Raji (cell line): Measurements from ENCODE around the gene TFF2.

Experiments used
- POLR2A ChIP-seq: IDR thresholded peaks from 2 replicates; pipeline ENCODE4 v1.6.1; 2011; ENCODE audit warnings: low read depth, low read length, control low read depth; ENCODE audit not compliant: insufficient read depth

TFF2 gene

GRCh38 chr21:42304556-42305454 is 46.0 kb downstream of the TFF2 start:
- TF ChIP-seq POLR2A, result no peak

- TF ChIP-seq POLR2A, result no peak
Observed at GRCh38 chr21:42303443-42303842, 47.4 kb downstream of the TFF2 start.

DNA sequence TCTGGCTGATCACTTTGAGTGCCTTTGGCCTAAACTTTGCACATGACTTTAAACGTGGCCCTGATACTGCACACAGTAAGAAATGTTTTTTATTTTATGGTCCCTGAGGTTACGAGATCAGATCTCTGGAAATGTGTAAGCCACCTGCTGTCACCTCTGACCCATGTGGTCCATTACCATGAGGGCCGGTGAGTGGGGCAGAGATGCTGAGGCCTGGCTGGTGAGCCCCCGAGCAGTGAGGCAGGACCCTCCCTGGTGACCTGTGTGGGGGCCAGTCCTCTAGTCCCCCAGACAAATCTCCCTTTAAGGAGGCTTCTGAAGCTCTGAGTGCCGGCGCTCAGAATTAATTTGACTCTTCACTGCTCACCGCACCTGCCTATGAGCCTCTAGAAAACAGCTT is 48.0 kb downstream of the TFF2 start:
- no peak for TF ChIP-seq POLR2A

DNA sequence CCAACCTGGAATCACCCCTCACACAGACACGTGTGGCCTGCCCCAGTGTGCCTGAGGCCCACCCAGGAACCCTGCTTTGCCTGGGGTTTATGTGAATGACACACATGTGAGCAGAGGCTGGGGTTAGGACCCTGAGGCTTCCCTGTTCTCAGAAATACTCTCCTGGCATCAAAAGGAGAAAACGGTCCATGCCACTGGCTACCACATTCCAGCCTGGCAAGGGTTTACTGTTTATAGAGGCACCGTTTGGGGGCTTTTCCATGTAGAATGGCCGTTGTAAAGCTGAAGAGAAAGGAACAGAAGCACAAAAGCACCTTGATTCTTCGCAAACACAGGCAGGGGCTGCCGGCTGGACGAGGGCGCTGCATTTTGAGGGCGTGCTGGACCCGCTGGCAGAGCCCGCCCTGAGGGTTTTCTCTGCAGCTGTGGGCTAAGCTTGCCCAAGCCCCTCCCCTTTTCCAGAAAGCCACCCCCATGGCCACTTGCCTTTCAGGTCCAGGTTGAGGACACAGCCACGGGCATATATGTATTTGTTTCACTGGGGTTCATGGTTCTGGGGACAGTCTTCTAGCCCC is 48.6 kb downstream of the TFF2 start:
- TF ChIP-seq POLR2A, result no peak

DNA sequence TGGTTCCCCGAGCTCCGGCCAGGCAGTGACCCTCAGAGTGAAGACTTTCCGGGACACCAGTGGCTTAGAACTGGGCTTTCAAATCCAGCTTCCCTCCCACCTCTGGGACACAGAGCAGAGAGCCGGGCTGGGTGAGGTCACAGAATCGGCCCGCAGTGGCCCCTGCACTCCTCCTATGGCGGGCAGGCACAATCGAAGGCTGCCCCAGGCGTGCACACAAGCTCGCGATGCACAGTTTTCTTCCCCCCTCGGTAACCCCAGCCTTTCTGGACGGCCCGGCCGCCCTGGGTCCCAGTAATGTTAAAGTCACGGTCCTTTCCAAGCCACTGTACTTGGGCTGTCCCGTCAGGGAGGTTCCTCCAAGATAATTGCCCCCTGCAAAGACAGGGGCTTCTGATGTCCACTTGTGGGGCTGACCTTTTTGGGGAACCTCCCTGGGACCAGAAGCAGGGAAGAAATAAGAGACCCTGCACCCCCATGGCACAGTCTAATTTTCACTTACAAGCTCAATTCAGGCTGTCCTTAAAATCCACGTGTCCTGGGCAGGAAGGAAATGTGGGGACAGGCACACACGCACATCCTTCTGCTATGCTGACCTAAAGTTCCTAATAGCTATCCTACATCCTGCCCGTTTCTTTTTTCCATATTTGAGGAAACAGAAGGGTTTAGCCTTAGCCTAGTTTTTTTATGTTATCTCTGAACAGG is 49.3 kb downstream of the TFF2 start:
- no peak for TF ChIP-seq POLR2A

DNA sequence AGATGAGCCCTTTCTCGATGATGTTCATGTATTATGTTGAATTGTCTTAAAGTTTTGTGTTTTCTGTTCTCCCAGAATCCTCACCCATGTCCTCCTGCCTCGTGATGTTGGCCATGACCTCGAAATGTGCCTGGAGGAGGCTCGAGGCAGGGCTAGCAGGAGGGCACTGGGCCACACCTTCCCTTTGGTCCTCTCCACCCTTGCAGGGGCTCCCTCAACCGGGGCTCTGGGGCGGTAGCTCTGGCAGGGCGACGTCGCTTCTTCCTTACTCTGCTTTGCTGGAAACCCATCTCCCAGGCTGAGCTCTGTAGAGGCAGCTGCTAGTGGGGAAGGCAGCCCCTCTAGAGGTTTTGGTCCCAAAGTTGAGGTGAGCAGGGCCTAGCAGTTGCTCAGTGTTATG is 49.8 kb downstream of the TFF2 start:
- no peak for TF ChIP-seq POLR2A

DNA sequence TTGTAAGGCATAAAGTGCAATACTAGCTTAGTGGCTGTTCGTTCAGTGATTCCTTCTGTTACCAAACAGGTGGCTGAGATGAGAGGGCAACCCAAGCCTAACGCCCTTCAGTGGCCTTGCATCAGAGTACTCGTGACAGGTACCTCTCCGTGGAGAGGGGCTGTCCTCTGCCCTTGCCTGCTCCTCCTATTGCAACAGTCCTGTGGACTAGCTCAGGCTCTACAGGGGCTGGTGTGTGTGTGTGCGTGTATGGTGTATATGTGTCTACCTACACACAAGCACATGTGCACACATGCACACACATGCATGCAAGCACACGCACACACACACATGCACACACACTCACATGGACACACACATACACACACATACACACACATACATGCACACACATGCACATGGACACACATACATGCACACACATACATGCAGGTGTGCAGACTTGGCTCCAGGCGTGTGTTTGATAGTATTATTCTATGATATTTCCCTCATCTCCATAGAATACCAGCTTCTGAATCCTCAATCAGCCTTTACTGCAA is 50.7 kb downstream of the TFF2 start:
- TF ChIP-seq POLR2A, result no peak

DNA sequence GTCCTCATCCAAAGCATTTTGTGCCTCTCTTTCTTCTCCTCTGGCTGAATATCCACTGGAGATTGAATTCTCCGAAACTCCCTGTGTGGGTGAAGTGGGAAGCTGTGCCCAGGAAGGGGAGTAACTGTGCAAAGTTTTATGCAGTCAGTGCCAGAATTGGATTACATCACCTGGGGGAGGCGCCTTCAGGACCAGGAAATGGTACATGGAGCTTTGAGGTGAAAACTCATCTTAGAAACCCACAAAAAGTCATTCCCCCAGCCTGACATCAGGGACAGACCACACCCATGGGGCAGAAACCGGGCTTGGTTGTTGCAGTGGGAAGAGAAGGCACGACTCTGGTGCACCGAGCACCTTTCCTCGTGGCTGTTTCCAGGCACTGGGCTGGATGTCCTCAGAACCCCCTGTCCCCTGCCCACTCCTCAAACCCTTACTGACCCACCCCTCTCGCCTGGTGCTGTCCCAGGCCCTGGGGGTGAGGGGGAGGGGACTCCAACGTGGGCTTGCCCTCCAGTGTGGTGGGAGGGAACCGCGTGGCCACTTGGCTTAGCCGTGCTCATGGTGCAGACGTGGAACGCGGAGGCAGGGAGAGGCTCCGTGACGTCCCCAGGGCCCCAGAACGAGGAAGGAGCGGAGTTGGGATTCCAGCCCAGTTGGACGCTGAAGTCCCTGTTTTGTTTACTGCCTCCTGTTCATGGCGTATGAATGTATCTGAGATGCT is 51.3 kb downstream of the TFF2 start:
- TF ChIP-seq POLR2A, result no peak

- no peak for TF ChIP-seq POLR2A
Observed at GRCh38 chr21:42298657-42299056, 52.1 kb downstream of the TFF2 start.

DNA sequence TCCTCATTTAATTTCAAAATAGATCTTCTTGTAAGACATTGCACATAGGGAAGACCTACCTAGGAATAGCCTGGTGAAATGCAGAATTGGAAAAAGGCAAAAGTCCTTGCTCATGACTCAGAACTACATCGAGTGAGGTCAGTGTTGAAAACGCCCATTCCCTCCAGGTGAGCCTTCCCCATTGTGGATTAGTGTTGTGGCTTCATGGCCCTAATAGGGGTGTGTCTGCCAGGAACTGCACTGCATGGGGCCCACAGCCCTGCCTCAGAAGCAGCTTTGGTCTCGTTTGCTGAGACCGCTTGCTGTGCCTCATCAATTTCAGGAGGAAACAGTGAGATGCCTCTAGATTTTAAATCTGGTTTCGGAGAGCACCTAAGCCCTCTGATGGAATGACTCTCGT is 52.6 kb downstream of the TFF2 start:
- TF ChIP-seq POLR2A, result no peak

DNA sequence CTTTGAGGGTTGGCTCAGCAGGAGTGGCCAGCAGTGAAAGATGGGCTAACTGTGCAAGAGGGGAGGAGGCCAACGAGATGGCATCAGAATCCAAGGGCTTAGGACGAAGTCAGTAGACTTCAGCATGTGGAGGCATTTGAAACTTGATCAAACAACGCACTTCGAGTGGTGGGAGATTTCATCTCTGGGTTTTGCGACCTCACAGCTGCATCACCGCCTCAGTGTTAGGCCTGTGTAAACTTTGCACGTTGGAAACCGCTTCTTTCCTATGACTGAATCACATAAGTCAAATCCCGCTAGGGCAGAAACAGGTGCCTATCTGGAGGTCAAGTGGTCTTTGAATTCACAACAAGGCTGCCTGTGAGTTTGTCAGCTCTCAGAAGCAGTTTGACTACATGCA is 53.4 kb downstream of the TFF2 start:
- no peak for TF ChIP-seq POLR2A

DNA sequence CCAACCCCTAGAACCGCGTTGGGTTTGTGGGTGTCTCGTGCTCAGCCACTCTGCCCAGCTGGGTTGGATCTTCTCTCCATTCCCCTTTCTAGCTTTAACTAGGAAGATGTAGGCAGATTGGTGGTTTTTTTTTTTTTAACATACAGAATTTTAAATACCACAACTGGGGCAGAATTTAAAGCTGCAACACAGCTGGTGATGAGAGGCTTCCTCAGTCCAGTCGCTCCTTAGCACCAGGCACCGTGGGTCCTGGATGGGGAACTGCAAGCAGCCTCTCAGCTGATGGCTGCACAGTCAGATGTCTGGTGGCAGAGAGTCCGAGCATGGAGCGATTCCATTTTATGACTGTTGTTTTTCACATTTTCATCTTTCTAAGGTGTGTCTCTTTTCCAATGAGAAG is 54.3 kb downstream of the TFF2 start:
- TF ChIP-seq POLR2A, result no peak
